ENCODE data around the gene PCMTD2. TPM values are rescaled to one million over a fixed set of nuclear protein-coding genes. Genes with fewer than 3 reads are reported as not detected.
A peak's percentile ranks its signal among the peaks of the same experiment; 100 is the strongest.

The PCMTD2 gene
- total and polyA plus RNA-seq, 2 of the 13 experiments (the other 11 are each of a cell fraction or from before 2014, with no cell fraction given), result 47.0 to 76.9 TPM

DNA sequence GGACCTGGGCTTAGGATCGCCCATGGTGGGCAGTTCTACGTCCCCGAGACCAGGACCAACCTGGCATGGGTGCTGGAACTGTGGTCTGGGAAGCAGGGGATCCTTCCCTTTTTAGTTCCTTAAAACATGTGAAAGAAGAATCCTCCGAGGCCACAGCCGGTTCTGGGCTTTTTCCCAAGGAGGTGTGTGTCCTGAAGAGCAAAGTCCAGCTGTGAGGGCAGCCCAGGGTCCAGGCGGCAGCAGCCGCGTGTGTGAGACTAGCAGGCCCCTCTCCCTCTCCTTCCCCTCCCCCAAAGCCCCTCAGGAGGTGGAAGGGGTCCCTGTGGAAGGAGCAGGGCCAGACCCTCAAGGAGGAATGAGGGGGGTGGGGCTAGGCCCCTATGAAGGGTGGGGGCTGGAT is 35.1 kb upstream of the PCMTD2 start:
- H3K4me3 ChIP-seq (replicated peaks in 1 of 3; ENCODE audit: insufficient read depth in 1 of 3, low read depth in 2 of 3, low read length in 3 of 3), result no peak overlapping the region
- DNase-seq (ENCODE audit: low spot score) (no peak), FAIRE-seq (no peak), ATAC-seq (no peak)
- no peaks in the 10 kb centered on the region for H3K9me3 ChIP-seq (ENCODE audit: low read length)
- TF ChIP-seq GTF2F1 (IDR thresholded peaks at IDR 0.05; ENCODE audit: low read length), result no peak
- no peak for TF ChIP-seq NFYB (CRISPR knock-in tag; IDR thresholded peaks at IDR 0.05)
- TF ChIP-seq, protein P1, sequence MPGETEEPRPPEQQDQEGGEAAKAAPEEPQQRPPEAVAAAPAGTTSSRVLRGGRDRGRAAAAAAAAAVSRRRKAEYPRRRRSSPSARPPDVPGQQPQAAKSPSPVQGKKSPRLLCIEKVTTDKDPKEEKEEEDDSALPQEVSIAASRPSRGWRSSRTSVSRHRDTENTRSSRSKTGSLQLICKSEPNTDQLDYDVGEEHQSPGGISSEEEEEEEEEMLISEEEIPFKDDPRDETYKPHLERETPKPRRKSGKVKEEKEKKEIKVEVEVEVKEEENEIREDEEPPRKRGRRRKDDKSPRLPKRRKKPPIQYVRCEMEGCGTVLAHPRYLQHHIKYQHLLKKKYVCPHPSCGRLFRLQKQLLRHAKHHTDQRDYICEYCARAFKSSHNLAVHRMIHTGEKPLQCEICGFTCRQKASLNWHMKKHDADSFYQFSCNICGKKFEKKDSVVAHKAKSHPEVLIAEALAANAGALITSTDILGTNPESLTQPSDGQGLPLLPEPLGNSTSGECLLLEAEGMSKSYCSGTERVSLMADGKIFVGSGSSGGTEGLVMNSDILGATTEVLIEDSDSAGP (CRISPR knock-in tag; IDR thresholded peaks at IDR 0.05; ENCODE audit: borderline replicate concordance), result 0 out of 2 replicates have a peak, but pooled peaks have one; percentile 5
- TF ChIP-seq HNF4G (IDR thresholded peaks at IDR 0.05; ENCODE audit: borderline replicate concordance, low read depth, low read length), result 0 out of 2 replicates have a peak, but pooled peaks have one; percentile 27
- TF ChIP-seq HNF4G (CRISPR knock-in tag; IDR thresholded peaks at IDR 0.05; ENCODE audit: borderline replicate concordance, low read depth), result no peak
- TF ChIP-seq ISL2 (CRISPR knock-in tag; IDR thresholded peaks at IDR 0.05), result no peak
- TF ChIP-seq, protein P2, sequence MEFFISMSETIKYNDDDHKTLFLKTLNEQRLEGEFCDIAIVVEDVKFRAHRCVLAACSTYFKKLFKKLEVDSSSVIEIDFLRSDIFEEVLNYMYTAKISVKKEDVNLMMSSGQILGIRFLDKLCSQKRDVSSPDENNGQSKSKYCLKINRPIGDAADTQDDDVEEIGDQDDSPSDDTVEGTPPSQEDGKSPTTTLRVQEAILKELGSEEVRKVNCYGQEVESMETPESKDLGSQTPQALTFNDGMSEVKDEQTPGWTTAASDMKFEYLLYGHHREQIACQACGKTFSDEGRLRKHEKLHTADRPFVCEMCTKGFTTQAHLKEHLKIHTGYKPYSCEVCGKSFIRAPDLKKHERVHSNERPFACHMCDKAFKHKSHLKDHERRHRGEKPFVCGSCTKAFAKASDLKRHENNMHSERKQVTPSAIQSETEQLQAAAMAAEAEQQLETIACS (CRISPR knock-in tag; IDR thresholded peaks at IDR 0.05), result no peak
- TF ChIP-seq ZBTB44 (CRISPR knock-in tag; IDR thresholded peaks at IDR 0.05), result no peak
- TF ChIP-seq HNF4A (CRISPR knock-in tag; IDR thresholded peaks at IDR 0.05), result peak; percentile 57
- TF ChIP-seq ZNF34 (CRISPR knock-in tag; IDR thresholded peaks at IDR 0.05; ENCODE audit: borderline replicate concordance), result no peak
- TF ChIP-seq SMAD3 (CRISPR knock-in tag; IDR thresholded peaks at IDR 0.05), result no peak
- TF ChIP-seq ZNF326 (CRISPR knock-in tag; IDR thresholded peaks at IDR 0.05; ENCODE audit: borderline replicate concordance), result no peak
- TF ChIP-seq MED8 (CRISPR knock-in tag; IDR thresholded peaks at IDR 0.05; ENCODE audit: insufficient replicate concordance), result no peak
- POLR2A ChIA-PET, result interaction anchor here (1.0 to 5.1 kb wide), 5 partner anchors 10 to 34 kb away, joined by 3 to 47 read pairs (median 5); partner anchors contain the start of gene PCMTD2
- no peak overlapping the region for H3K9ac ChIP-seq (ENCODE audit: insufficient read depth, low read depth, low read length)
- in situ Hi-C loops (cut with HindIII; ENCODE audit: extremely low pct_ligation_motif_present, low pct_unique_long_range_greater_than_20kb) (no loop called here), intact Hi-C loops (cut with micrococcal nuclease; ENCODE audit: unreplicated experiment) (no loop called here)
- H2AFZ ChIP-seq (ENCODE audit: low read length), result no peak overlapping the region
- H3K79me2 ChIP-seq (ENCODE audit: insufficient read depth, low read length), result no peaks in the 10 kb centered on the region
- H3K36me3 ChIP-seq (replicated peaks in 1 of 2; ENCODE audit: control insufficient read depth in 1 of 2, insufficient read depth in 2 of 2, low read length in 2 of 2), result no peaks in the 10 kb centered on the region
- no TSS peak for BruUV-seq (replicated peaks)
- peak overlapping the region; percentile 6; the same call in 1 of the 2 replicates for H3K4me2 ChIP-seq (ENCODE audit: low read depth, low read length)
- no peaks in the 10 kb centered on the region for H4K20me1 ChIP-seq (ENCODE audit: insufficient read depth, low read length)
- no peak overlapping the region for H3K27ac ChIP-seq (ENCODE audit: extremely low read length, insufficient read depth, low read length)
- 15% methylated on average over 6 of the region's 8 CpGs for WGBS (ENCODE audit: low lambda C conversion rate)
- CTCF ChIA-PET (ENCODE audit: low intra/inter-chr PET ratio, low total read pairs), result no interaction called here
- H3K4me1 ChIP-seq (ENCODE audit: insufficient read depth, low read length), result peaks cover 65% of the 10 kb centered on the region
- peaks cover 17 to 72% of the 10 kb centered on the region in 2 experiments for H3K27me3 ChIP-seq (ENCODE audit: control insufficient read depth in 1 of 2, insufficient read depth in 2 of 2, low read length in 2 of 2)
